MM.1S (cell line): ENCODE results near the gene SMURF2.

Experiments
- DNase-seq: peaks from one replicate; pipeline ENCODE4 v3.0.0-alpha.2; 2015
- H2AFZ ChIP-seq: fragments of 300-600 bp; sonication (generic); 2 replicates; pipeline ENCODE4 v1.6.0; 2016; ENCODE audit warnings: antibody characterized with exemption, low read length
- H3F3A ChIP-seq: fragments of 300-600 bp; sonication (generic); 2 replicates; pipeline ENCODE4 v1.6.1; 2016; ENCODE audit warnings: mild to moderate bottlenecking, antibody characterized with exemption, low read length, moderate library complexity, mixed read lengths; ENCODE audit not compliant: insufficient read depth
- H3K27ac ChIP-seq: fragments of 300-600 bp; sonication (generic); 2 replicates; pipeline ENCODE4 v1.5.1; 2016; ENCODE audit warnings: mild to moderate bottlenecking, low read length
- H3K27me3 ChIP-seq: fragments of 300-600 bp; sonication (generic); replicated peaks from 2 replicates; pipeline ENCODE4 v1.6.0; 2016; ENCODE audit warnings: low read length; ENCODE audit not compliant: insufficient read depth
- H3K36me3 ChIP-seq: fragments of 300-600 bp; sonication (generic); replicated peaks from 2 replicates; pipeline ENCODE4 v1.6.1; 2016; ENCODE audit warnings: mild to moderate bottlenecking, low read length, mixed read lengths; ENCODE audit not compliant: insufficient read depth
- H3K4me1 ChIP-seq: fragments of 300-600 bp; sonication (generic); 2 replicates; pipeline ENCODE4 v1.6.1; 2016; ENCODE audit warnings: low read length, mixed read lengths
- H3K4me2 ChIP-seq: fragments of 300-600 bp; sonication (generic); 2 replicates; pipeline ENCODE4 v1.6.0; 2016; ENCODE audit warnings: low read depth, low read length
- H3K4me3 ChIP-seq: fragments of 300-600 bp; sonication (generic); 2 replicates; pipeline ENCODE4 v1.5.1; 2016; ENCODE audit warnings: low read length, mixed read lengths
- H3K79me2 ChIP-seq: fragments of 300-600 bp; sonication (generic); 2 replicates; pipeline ENCODE4 v1.6.1; 2016; ENCODE audit warnings: mixed run types, low read length, mixed read lengths
- H3K9ac ChIP-seq: fragments of 300-600 bp; sonication (generic); 2 replicates; pipeline ENCODE4 v1.6.1; 2016; ENCODE audit warnings: low read length, mixed read lengths
- H3K9me2 ChIP-seq: fragments of 300-600 bp; sonication (generic); replicated peaks from 2 replicates; pipeline ENCODE4 v1.6.1; 2016; ENCODE audit warnings: mild to moderate bottlenecking, low read length, mixed read lengths; ENCODE audit not compliant: insufficient read depth
- H3K9me3 ChIP-seq: fragments of 300-600 bp; sonication (generic); replicated peaks from 2 replicates; pipeline ENCODE4 v1.6.1; 2016; ENCODE audit warnings: mild to moderate bottlenecking, low read length, mixed read lengths; ENCODE audit not compliant: insufficient read depth
- H4K20me1 ChIP-seq: fragments of 300-600 bp; sonication (generic); 2 replicates; pipeline ENCODE4 v1.6.1; 2016; ENCODE audit warnings: mild to moderate bottlenecking, low read length, moderate library complexity, mixed read lengths; ENCODE audit not compliant: insufficient read depth
- EZH2 ChIP-seq: fragments of 300-600 bp; sonication (generic); optimal IDR thresholded peaks from 2 replicates; pipeline ENCODE3; 2017; ENCODE audit warnings: low read depth, mild to moderate bottlenecking, antibody characterized with exemption, low read length, mixed read lengths
- EZH2phosphoT487 ChIP-seq: fragments of 300-600 bp; sonication (generic); IDR thresholded peaks from 2 replicates; pipeline ENCODE4 v1.6.1; 2018; ENCODE audit warnings: antibody characterized with exemption, low read length
- TF ChIP-seq, protein P1 (sequence below): fragments of 300-600 bp; sonication (generic); IDR thresholded peaks from 2 replicates; pipeline ENCODE4 v1.5.1; 2016; ENCODE audit warnings: antibody characterized with exemption, low read length, mixed read lengths

The SMURF2 gene

GRCh38 chr17:64596439-64596838 lies 65.7 kb downstream of the SMURF2 start:
- H3K9ac ChIP-seq, result no peak overlapping the region
- no peak for DNase-seq
- no peaks in the 10 kb centered on the region for H3K27me3 ChIP-seq
- TF ChIP-seq, protein P1, sequence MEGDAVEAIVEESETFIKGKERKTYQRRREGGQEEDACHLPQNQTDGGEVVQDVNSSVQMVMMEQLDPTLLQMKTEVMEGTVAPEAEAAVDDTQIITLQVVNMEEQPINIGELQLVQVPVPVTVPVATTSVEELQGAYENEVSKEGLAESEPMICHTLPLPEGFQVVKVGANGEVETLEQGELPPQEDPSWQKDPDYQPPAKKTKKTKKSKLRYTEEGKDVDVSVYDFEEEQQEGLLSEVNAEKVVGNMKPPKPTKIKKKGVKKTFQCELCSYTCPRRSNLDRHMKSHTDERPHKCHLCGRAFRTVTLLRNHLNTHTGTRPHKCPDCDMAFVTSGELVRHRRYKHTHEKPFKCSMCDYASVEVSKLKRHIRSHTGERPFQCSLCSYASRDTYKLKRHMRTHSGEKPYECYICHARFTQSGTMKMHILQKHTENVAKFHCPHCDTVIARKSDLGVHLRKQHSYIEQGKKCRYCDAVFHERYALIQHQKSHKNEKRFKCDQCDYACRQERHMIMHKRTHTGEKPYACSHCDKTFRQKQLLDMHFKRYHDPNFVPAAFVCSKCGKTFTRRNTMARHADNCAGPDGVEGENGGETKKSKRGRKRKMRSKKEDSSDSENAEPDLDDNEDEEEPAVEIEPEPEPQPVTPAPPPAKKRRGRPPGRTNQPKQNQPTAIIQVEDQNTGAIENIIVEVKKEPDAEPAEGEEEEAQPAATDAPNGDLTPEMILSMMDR, result no peak
- no peak for TF ChIP-seq EZH2
- TF ChIP-seq EZH2phosphoT487, result no peak
- H3K36me3 ChIP-seq, result no peaks in the 10 kb centered on the region
- H4K20me1 ChIP-seq, result no peaks in the 10 kb centered on the region
- H3F3A ChIP-seq, result no peaks in the 10 kb centered on the region
- no peak overlapping the region for H3K4me3 ChIP-seq
- no peaks in the 10 kb centered on the region for H3K9me3 ChIP-seq
- no peaks in the 10 kb centered on the region for H3K4me1 ChIP-seq
- no peaks in the 10 kb centered on the region for H3K79me2 ChIP-seq
- H3K27ac ChIP-seq, result no peak overlapping the region
- H3K9me2 ChIP-seq, result no peaks in the 10 kb centered on the region
- H3K4me2 ChIP-seq, result no peak overlapping the region
- H2AFZ ChIP-seq, result no peak overlapping the region

DNA sequence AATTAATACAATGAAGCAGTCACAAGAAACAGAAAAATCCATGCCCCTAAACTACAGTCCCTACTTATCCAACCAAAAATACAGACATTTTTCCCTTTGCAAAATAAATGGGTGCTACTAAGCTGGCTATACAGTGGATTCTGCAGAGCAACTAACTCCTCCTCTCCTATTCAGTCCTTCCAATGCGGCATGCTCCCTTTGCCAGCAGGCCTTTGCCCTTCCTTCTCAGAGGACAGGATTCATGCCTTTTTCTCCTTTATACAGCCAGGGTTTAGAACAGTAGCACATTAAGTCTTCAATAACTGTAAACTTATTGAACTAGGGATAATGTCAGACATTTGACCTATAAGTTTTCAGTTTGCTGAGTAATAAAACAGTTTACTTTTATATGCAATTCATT lies 70.2 kb downstream of the SMURF2 start:
- Histone ChIP-seq H3K9ac (no peak overlapping the region), H3K9me3 (no peaks in the 10 kb centered on the region), H3K27ac (no peak overlapping the region), H3K4me1 (no peaks in the 10 kb centered on the region), H2AFZ (no peak overlapping the region), H3F3A (no peaks in the 10 kb centered on the region), H3K4me2 (no peak overlapping the region), H3K79me2 (no peaks in the 10 kb centered on the region), H3K4me3 (no peak overlapping the region), H3K36me3 (no peaks in the 10 kb centered on the region; the same call in 1 of the 2 replicates), H3K27me3 (no peaks in the 10 kb centered on the region), H4K20me1 (no peaks in the 10 kb centered on the region), H3K9me2 (no peaks in the 10 kb centered on the region)
- TF ChIP-seq EZH2 (no peak), EZH2phosphoT487 (no peak)
- TF ChIP-seq, protein P1, result no peak
- no peak for DNase-seq

DNA sequence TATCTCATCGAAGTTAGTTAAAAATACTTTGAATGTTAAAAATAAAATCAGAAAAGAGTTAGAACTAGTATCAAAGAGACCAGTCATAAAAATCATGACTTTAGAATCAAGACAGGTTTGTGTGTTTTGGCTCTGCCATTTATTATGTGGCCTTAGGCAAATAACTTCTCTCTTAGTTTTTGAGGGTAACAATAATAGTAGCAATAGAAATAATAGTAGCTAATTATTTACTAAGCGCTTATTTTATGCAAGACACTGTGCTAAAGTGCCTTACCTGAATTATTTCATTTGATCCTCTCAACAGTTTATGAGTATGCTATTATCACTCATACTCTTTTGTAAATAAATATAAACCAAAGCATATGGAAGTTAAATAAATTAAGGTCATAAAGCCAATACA lies 77.0 kb downstream of the SMURF2 start:
- Histone ChIP-seq H3K4me2 (no peak overlapping the region), H3K4me3 (no peak overlapping the region), H3F3A (no peaks in the 10 kb centered on the region), H3K9me2 (no peaks in the 10 kb centered on the region), H2AFZ (no peak overlapping the region), H3K36me3 (no peaks in the 10 kb centered on the region; the same call in 1 of the 2 replicates), H3K9me3 (no peaks in the 10 kb centered on the region), H3K9ac (no peak overlapping the region), H3K79me2 (no peaks in the 10 kb centered on the region), H3K27me3 (no peaks in the 10 kb centered on the region), H3K4me1 (no peaks in the 10 kb centered on the region), H3K27ac (no peak overlapping the region), H4K20me1 (no peaks in the 10 kb centered on the region)
- no peak for TF ChIP-seq EZH2phosphoT487
- DNase-seq, result no peak

DNA sequence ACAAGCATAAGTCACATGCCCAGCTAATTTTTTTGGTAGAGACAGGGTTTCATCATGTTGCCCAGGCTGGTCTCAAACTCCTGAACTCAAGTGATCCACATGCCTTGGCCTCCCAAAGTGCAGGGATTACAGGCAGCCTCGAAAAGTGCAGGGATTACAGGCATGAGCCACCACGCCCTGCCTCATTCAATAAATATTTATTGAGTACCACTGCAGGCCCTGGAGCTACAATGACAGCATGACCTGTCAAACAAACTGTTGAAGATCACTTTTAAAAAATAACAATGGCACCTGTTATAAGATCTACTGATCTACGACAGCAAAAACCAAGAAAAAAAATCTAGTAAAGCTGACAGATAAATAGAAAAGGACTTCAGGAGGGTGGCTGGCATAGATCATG lies 79.1 kb downstream of the SMURF2 start:
- H3K9me3 ChIP-seq, result no peaks in the 10 kb centered on the region
- H3K4me2 ChIP-seq, result no peak overlapping the region
- no peaks in the 10 kb centered on the region for H3K36me3 ChIP-seq
- H3K4me1 ChIP-seq, result no peaks in the 10 kb centered on the region
- H3K27ac ChIP-seq, result no peak overlapping the region
- H2AFZ ChIP-seq, result no peak overlapping the region
- no peak for DNase-seq
- H3K9me2 ChIP-seq, result no peaks in the 10 kb centered on the region
- H3K79me2 ChIP-seq, result no peaks in the 10 kb centered on the region
- H3F3A ChIP-seq, result no peaks in the 10 kb centered on the region
- H3K4me3 ChIP-seq, result no peak overlapping the region
- no peaks in the 10 kb centered on the region for H3K27me3 ChIP-seq
- TF ChIP-seq, protein P1, result no peak
- no peak for TF ChIP-seq EZH2phosphoT487
- TF ChIP-seq EZH2, result no peak
- no peak overlapping the region for H3K9ac ChIP-seq
- no peaks in the 10 kb centered on the region for H4K20me1 ChIP-seq
